ENCODE results near the gene ITIH4. TPM values are rescaled to one million over a fixed set of nuclear protein-coding genes. Genes with fewer than 3 reads are reported as not detected.

Gene ITIH4
- total RNA-seq, 1 donor from 2014 or later = 15.2 TPM

DNA sequence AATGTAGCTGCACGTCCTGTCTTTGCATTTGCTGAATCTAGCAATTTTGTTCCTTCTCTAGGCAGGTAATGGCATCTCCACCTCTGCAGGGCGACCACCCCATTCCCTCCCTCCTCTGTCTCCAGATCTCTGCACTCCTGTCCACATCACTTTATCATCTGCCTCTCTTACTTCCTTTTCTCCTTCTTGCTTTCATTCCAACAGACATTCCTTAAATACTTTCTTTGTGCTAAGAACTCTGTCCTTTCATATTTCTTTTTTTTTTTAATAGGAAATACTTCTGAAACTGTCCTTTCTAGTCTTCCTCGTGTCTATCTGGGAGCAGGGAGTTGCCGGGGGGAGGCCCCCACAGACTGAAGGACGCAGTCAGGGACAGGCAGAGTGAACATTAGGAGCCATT is 28.6 kb downstream of the ITIH4 start:
- intact Hi-C loops (cut with micrococcal nuclease) = no loop called here

DNA sequence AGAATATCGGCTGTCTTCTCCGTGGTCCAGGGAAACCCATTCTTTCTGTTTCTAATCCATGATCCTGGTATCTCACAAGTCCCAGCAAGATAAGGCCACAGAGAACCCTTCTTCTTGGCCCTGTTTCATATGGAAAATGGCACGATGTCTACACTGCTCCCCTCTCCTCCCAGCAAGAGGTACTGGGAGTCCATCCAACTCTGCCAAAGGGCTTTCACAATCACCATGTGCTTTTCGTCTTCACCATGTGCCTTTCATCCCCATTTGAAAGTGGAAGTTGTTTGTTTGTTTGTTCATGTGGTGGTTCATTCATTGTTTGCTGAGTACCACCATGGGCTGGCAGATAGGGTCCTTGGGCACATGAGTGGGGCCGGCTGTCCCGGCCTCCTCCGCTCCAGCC is 30.4 kb downstream of the ITIH4 start:
- intact Hi-C loops (cut with micrococcal nuclease) = no loop called here

GRCh38 chr3:52798978-52799476 is 31.4 kb downstream of the ITIH4 start:
- intact Hi-C loops (cut with micrococcal nuclease) = no loop called here

- intact Hi-C loops (cut with micrococcal nuclease) = no loop called here
Measured at GRCh38 chr3:52798376-52798977, 32.0 kb downstream of the ITIH4 start.

DNA sequence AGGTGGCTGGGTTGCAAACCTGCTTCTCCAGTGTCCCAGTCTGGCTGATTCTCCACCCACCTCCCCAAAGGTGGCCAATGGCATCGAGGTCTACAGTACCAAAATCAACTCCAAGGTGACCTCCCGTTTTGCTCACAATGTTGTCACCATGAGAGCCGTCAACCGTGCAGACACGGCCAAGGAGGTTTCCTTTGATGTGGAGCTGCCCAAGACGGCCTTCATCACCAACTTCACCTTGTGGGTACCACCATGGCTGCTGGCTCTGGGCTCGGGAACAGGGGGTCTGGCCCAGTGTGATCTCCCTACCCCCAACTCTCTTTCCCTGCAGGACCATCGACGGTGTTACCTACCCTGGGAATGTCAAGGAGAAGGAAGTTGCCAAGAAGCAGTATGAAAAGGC is 34.1 kb downstream of the ITIH4 start:
- intact Hi-C loops (cut with micrococcal nuclease) = no loop called here

- intact Hi-C loops (cut with micrococcal nuclease) = no loop called here
Measured at GRCh38 chr3:52795298-52795900, 35.1 kb downstream of the ITIH4 start.

GRCh38 chr3:52794612-52795099 is 35.8 kb downstream of the ITIH4 start, which contains the start of gene ITIH3:
Gene ITIH3, plus strand, starts transcription at chr3:52794796. Its CDS starts 8 bp downstream, at chr3:52794804.
- intact Hi-C loops (cut with micrococcal nuclease) = no loop called here

GRCh38 chr3:52793702-52794611 is 36.5 kb downstream of the ITIH4 start:
- intact Hi-C loops (cut with micrococcal nuclease) = no loop called here

DNA sequence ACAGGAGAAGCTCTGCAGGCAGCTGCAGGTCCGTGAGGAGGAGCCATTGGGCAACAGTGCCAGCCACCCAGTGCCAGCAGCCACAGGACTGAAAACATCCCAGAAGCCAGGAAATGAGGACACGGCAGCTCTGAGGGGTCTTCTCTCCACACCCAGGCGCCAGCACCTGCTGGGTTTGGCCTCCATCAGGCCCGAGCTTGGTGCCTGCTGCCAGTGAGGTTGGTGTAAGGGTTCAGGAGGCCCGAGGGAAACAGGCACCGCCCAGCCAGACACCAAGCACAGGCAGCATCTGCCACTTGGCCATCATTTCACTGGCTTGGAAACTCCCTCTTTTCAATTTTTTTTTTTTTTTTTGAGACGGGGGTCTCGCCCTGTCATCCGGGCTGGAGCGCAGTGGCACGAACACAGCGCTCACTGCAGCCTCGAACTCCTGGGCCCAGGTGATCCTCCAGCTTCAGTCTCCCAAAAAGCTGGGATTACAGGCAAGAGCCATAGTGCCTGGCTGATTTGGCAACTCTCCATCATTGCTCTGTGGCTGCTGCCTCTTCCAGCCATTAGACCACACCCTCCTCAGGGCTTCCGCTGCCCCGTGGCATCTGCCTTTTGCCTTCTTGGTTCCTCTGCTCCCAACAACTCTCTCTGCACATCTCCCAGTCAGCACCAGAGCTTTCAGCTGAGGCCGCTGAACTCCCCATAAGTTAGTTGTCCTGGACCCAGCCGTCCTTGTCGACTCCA is 37.3 kb downstream of the ITIH4 start:
- intact Hi-C loops (cut with micrococcal nuclease) = no loop called here

DNA sequence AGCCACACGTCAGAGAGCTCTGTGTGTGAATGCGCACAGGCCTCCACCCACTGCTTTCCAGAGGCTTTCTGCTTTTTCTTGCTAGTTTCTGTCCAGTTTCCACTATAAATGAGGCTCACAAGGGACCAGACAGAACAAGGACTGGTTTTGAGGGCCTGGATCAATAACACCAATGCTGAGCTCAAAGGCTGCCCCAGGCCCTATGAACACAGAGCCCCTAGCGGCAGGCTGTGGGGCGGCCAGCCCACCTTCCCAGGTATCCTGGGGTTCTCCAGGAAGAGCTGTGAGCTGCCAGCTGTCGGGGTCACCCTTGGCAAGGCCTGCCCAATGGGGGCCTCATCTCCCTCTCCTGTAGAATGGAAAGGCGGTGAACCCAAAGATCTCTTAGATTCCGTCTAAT is 38.1 kb downstream of the ITIH4 start:
- intact Hi-C loops (cut with micrococcal nuclease) = no loop called here

DNA sequence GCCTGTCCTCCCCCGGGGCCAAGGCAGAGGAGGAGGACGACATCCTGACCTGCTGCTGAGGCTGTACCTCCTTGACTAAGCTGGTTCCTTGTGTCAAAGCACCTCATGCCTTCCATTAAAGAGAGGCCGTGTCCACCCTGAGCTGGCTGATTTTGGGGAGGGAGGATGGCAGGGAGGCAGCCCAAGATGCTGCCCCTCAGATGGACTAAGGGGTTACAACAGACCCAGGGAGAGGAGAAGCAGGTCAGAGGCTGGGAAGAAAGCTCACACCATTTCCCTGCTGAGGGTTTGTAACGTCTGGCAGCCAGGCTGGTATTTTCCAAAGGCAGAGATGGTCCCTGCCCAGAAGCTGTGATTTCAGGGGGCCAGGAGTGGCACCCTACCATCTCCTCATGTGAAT is 38.5 kb downstream of the ITIH4 start:
- intact Hi-C loops (cut with micrococcal nuclease) = no loop called here

DNA sequence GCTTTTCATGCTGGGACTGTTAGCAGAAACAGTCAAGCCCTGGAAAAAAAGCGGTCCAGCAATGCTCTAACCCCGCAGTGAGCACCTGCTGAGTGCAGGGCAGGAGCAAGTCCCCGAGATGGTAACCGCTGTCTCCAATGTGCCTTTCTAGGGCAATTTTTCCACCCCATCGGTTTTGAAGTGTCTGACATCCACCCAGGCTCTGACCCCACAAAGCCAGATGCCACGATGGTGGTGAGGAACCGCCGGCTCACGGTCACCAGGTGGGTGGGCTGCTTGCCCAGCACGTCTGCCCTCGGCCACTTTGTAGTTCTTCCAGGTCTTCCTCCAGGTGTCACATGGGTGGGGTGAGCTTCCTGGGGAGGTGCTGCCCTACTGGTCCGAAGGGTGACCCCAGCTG is 39.1 kb downstream of the ITIH4 start:
- intact Hi-C loops (cut with micrococcal nuclease) = no loop called here

- intact Hi-C loops (cut with micrococcal nuclease) = no loop called here
Measured at GRCh38 chr3:52790741-52791140, 39.7 kb downstream of the ITIH4 start.

DNA sequence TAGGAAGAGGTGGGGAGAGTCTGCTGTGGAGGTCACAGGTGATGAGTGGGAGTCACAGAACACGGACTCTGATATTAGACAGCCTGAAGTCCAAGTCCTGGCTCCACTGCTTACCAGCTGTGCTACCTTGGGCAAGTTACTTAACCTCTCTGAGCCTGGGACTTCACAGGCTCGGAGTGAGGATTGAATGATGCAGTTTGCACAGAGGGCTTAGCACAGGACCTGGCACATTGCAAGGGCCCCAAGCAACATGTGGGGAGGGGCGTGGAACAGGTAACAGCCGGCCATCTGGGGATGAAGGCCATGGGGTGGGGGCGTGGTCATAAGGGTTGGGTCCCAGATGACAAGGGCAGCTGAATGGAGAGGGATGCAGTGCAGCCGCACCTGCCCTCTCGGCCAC is 40.1 kb downstream of the ITIH4 start:
- intact Hi-C loops (cut with micrococcal nuclease) = no loop called here

DNA sequence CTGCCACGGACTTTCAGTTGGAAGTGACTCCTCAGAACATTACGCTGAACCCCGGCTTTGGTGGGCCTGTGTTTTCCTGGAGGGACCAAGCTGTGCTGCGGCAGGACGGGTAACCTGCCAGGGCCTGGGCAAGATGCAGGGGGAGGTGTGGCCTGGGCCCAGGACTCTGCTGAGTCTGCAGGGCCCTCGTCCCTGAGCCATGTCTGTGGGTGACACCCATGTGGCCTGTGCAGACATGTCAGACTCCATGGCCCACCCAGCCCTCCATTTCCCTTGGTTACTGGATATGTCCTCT is 40.8 kb downstream of the ITIH4 start:
- intact Hi-C loops (cut with micrococcal nuclease) = no loop called here

DNA sequence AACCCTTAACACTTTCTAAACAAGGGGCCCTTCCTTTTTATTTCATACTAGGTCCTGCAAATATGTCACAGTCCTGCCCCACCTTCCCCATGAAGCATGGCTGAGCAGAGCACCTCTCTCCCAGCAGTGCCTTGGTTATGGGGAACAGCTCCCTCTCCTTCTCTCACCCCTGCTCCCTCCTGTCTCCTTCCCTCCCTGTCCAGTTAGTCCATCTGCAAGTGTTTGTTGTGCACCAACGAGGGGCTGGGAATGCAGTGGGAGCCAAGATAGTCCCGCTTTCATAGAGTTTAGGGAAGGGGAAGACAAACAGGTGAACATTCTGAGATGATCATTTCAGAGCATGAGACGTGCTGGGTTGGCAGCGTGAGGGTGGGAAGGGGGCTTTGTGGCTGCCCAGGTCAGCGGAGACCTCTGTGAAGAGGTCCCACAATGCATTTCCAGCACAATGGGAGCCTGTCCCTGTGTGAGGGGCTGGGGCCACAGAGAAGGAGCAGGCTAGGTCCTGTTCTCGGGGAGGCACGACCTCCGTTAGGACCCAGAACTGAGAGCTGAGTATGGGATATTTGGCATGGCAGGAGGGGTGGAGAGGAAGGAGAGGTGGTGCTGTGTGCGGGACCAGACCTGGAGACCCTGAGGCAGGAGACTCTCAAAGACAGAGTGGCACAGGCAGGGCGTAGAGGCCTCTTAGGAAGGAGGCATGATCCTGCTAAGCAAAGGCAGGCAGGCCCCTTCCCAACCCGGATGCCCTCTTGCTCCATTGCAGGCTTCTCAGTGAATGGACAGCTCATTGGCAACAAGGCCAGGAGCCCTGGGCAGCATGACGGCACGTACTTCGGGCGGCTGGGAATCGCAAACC is 41.4 kb downstream of the ITIH4 start:
- intact Hi-C loops (cut with micrococcal nuclease) = no loop called here

GRCh38 chr3:52787672-52788625 is 42.5 kb downstream of the ITIH4 start:
- intact Hi-C loops (cut with micrococcal nuclease) = no loop called here

DNA sequence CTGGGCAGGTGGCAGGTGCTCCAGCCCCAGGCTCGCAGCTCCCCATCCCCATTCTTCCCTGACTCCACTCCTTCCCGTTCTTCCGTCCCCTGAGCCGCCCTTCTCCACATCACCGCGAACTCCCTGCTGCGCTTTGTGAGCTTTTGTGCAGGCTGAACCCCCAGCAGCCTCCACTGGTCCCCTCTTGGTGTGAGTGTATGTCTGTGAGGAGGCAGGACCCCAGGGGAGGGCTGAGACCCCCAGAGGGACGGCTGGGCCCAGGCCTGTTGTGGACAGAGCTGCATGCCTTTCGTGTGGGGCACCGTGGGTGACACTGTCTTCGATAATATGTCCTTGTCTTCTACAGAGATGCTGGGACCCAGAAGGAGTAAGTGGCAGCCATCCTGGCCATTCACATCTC is 43.2 kb downstream of the ITIH4 start:
- intact Hi-C loops (cut with micrococcal nuclease) = no loop called here
